Spleen (tissue), 11 donors: ENCODE results near the gene CCNI. TPM values are rescaled to one million over a fixed set of nuclear protein-coding genes. Genes with fewer than 3 reads are reported as not detected.

Experiments used
- DNase-seq: peaks from one replicate; pipeline ENCODE4 v3.0.0-alpha.2; 2020
- H3K27ac ChIP-seq, 8 donors: fragments of 200-600 bp; sonication (generic) in 7 of 8; 1 replicate in 4 of 8; 2 replicates in 4 of 8; pipeline versions ENCODE4 v1.5.0 to v1.8.0; 2016 to 2021; ENCODE audit warnings: inconsistent platforms in 4 of 8, mild to moderate bottlenecking in 4 of 8, moderate library complexity in 1 of 8
- H3K27me3 ChIP-seq, 7 donors: fragments of 200-600 bp; sonication (generic) in 6 of 7; replicated peaks in 1 of 7; 1 replicate in 4 of 7; 2 replicates in 3 of 7; pipeline versions ENCODE4 v1.5.0 to v1.8.0; 2016 to 2021; ENCODE audit warnings: inconsistent platforms in 3 of 7, mild to moderate bottlenecking in 1 of 7
- H3K36me3 ChIP-seq, 6 donors: fragments of 200-600 bp; sonication (generic) in 5 of 6; 1 replicate in 4 of 6; 2 replicates in 2 of 6; pipeline versions ENCODE4 v1.5.0 to v1.8.0; 2016 to 2021; ENCODE audit warnings: inconsistent platforms in 2 of 6
- H3K4me1 ChIP-seq, 6 donors: fragments of 200-600 bp; sonication (generic) in 5 of 6; 1 replicate in 3 of 6; 2 replicates in 3 of 6; pipeline versions ENCODE4 v1.5.0 to v1.8.0; 2016 to 2021; ENCODE audit warnings: inconsistent platforms in 3 of 6
- H3K4me3 ChIP-seq, 8 donors: fragments of 200-600 bp; sonication (generic) in 7 of 8; 1 replicate in 4 of 8; 2 replicates in 4 of 8; pipeline versions ENCODE4 v1.5.0 to v1.8.0; 2016 to 2021; ENCODE audit warnings: inconsistent platforms in 4 of 8, mild to moderate bottlenecking in 4 of 8, moderate library complexity in 2 of 8
- H3K9me3 ChIP-seq, 8 donors: fragments of 200-600 bp; sonication (generic) in 7 of 8; 1 replicate in 4 of 8; 2 replicates in 4 of 8; pipeline versions ENCODE4 v1.5.0 to v1.8.0; 2016 to 2021; ENCODE audit warnings: inconsistent platforms in 4 of 8
- POLR2A ChIP-seq, 3 donors: fragments of 450-650 bp; IDR thresholded peaks; one replicate each; pipeline ENCODE4 v1.5.1; 2017; ENCODE audit warnings: antibody characterized with exemption in 3 of 3, mild to moderate bottlenecking in 1 of 3
- POLR2AphosphoS5 ChIP-seq, 3 donors: sonication (generic); formaldehyde crosslinking; IDR thresholded peaks; one replicate each; pipeline ENCODE4 v1.5.1; 2017; ENCODE audit warnings: antibody characterized with exemption in 3 of 3
- WGBS, 5 donors: extraction: QIAGEN DNeasy Blood & Tissue Kit in 3 of 5; methylation state at CpG; one replicate each; pipeline versions ENCODE4 v1.1.5 to v1.1.7; 2013 to 2018; 5-methylcytosine and 5-hydroxymethylcytosine counted together
- intact Hi-C: fragments of 100-400 bp; cut with DNase I; formaldehyde crosslinking; loops from one replicate; pipeline ENCODE4 v1.15.0; 2023; ENCODE audit warnings: low total_unique reads
- polyA plus RNA-seq, 3 donors: library from polyadenylated mRNA; stranded (reverse); fragments of 200-250 nt; gene quantifications; one replicate each; pipeline ENCODE4 v1.2.1, GENCODE V29; 2013
- total RNA-seq, 7 donors: library from RNA; depleted of rRNA in 3 of 7; stranded (reverse); fragments of >200 nt in 3 of 7; fragmentation: NEBNext Ultra II Directional in 4 of 7; extraction: Animal tissue kit (Norgen Biotek cat#: 25700) in 4 of 7; gene quantifications; one replicate each; pipeline versions ENCODE4 v1.1.0 to v1.2.1, GENCODE V29; 2016 to 2021
- TF ChIP-seq, protein P1 (sequence below), 11 experiments: fragments of 200-600 bp in 7 of 11; fragments of 450-650 bp in 4 of 11; sonication (generic) in 4 of 11; IDR thresholded peaks in 8 of 11; conservative IDR thresholded peaks in 3 of 11; 1 replicate in 7 of 11; 2 replicates in 4 of 11; pipeline versions ENCODE4 v1.4.0 to v1.8.0; 2016 to 2021; ENCODE audit warnings: antibody characterized with exemption in 11 of 11, inconsistent platforms in 4 of 11, mild to moderate bottlenecking in 1 of 11
- donor health status: healthy with polysubstance abuse.
- donor health status: DM: no; HTN: no; CAD: no; lungs with moderate emphysema.
- donor health status: DM: no; HTN: no; CAD: no.
- donor health status: Bipolar disorder and iron deficiency.
- donor health status: healthy.
- donor health status: DM: no; HTN: no; CAD: no.
- donor health status: DM: yes; HTN: yes; CAD: no.

CCNI gene
- total and polyA plus RNA-seq, 10 donors = 88.8 to 312 (median 255) TPM

GRCh38 chr4:77113069-77113468 is 37.3 kb upstream of the CCNI start:
- H3K27me3 ChIP-seq = no peaks in the 10 kb centered on the region
- H3K27ac ChIP-seq = no peak overlapping the region
- TF ChIP-seq, protein P1, sequence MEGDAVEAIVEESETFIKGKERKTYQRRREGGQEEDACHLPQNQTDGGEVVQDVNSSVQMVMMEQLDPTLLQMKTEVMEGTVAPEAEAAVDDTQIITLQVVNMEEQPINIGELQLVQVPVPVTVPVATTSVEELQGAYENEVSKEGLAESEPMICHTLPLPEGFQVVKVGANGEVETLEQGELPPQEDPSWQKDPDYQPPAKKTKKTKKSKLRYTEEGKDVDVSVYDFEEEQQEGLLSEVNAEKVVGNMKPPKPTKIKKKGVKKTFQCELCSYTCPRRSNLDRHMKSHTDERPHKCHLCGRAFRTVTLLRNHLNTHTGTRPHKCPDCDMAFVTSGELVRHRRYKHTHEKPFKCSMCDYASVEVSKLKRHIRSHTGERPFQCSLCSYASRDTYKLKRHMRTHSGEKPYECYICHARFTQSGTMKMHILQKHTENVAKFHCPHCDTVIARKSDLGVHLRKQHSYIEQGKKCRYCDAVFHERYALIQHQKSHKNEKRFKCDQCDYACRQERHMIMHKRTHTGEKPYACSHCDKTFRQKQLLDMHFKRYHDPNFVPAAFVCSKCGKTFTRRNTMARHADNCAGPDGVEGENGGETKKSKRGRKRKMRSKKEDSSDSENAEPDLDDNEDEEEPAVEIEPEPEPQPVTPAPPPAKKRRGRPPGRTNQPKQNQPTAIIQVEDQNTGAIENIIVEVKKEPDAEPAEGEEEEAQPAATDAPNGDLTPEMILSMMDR (IDR thresholded peaks at IDR 0.05 in 8 of 11, conservative IDR thresholded peaks at IDR 0.05 in 3 of 11) = no peak
- TF ChIP-seq POLR2AphosphoS5 (IDR thresholded peaks at IDR 0.05) (no peak), POLR2A (IDR thresholded peaks at IDR 0.05) (no peak)
- no peak for DNase-seq
- H3K36me3 ChIP-seq = no peaks in the 10 kb centered on the region
- H3K4me1 ChIP-seq = no peaks in the 10 kb centered on the region
- no peaks in the 10 kb centered on the region for H3K9me3 ChIP-seq
- H3K4me3 ChIP-seq = no peak overlapping the region
- WGBS, 5 donors = 95 to 98% (median 97%) methylated on average over 16 to 29 of the region's 29 CpGs
- intact Hi-C loops = no loop called here

DNA sequence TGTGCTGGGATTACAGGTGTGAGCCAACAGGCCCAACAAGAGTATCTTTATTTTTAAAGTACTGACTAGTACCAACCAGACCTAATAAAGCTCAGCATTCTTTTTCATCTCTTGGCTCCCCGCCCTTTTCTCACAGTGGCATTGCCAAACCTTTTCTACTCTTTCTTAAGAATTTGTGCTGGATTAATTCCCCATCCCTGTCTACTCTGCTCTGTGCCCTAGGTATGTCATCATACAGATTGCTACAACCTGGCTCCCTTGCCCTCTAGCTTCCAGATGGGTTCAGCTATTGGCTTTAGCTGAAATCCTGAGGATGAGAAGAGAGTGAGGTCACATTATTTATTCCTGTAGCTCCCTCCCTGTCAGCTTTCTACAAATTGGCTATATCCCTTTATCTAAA is 34.9 kb upstream of the CCNI start:
- Histone ChIP-seq H3K4me3 (no peak overlapping the region), H3K27me3 (no peaks in the 10 kb centered on the region), H3K36me3 (no peaks in the 10 kb centered on the region), H3K4me1 (no peaks in the 10 kb centered on the region), H3K9me3 (no peaks in the 10 kb centered on the region), H3K27ac (no peak overlapping the region)
- intact Hi-C loops = no loop called here
- DNase-seq = no peak
- TF ChIP-seq, protein P1 (IDR thresholded peaks at IDR 0.05 in 8 of 11, conservative IDR thresholded peaks at IDR 0.05 in 3 of 11) = no peak
- TF ChIP-seq POLR2A (IDR thresholded peaks at IDR 0.05) = no peak
- no peak for TF ChIP-seq POLR2AphosphoS5 (IDR thresholded peaks at IDR 0.05)
- WGBS, 5 donors = 84 to 96% (median 92%) methylated on average over 1 of the region's 1 CpG

DNA sequence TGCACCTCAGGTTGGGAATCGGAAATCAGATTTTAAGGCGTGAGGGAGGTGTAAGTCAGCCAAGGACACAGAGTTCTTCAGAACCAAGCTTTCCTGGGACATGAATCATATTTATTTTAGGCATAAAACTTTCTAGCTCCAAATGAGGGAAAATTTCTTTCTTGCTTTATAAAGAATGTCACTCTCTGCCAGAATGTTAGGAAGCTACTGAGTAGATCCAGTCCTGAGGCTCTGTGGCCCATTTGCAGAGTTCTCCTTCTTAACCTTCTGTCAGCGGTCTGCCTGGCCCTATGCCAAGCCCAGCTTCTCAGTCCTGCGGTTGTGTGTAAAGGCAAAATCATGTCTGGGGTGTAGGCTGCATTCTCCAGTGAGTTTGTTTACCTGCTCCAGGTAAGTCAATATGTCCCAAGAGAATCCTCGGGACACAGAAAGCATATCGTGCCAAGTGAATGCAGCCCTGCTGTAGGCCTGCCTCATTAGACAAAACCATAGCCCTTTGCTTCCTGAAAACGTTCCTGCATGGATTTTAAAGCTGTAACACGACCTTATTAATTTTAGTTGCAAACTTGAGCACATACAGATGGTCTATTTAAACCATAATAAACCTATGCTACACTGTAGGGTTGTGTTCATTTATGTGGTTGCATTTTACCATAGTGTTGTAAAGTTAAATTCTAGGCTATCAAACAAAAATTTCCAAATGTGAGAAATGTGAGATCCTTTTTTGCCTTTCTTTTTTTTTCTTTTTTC is 29.2 kb upstream of the CCNI start:
- Histone ChIP-seq H3K9me3 (no peaks in the 10 kb centered on the region), H3K27me3 (no peaks in the 10 kb centered on the region), H3K36me3 (no peaks in the 10 kb centered on the region), H3K4me1 (peaks cover 7 to 39% (median 20%) of the 10 kb centered on the region in 6 donors), H3K4me3 (no peak overlapping the region), H3K27ac (peak overlapping the region in 5 of 8 donors; percentile 21 to 42 (median 34))
- TF ChIP-seq POLR2AphosphoS5 (IDR thresholded peaks at IDR 0.05) = peak in 1 of 3 donors; percentile 12
- TF ChIP-seq, protein P1 (IDR thresholded peaks at IDR 0.05 in 8 of 11, conservative IDR thresholded peaks at IDR 0.05 in 3 of 11) = no peak
- intact Hi-C loops = no loop called here
- WGBS, 5 donors = 42 to 54% (median 47%) methylated on average over 8 of the region's 8 CpGs
- DNase-seq = no peak

GRCh38 chr4:77104388-77104787 is 28.6 kb upstream of the CCNI start:
- peak overlapping the region in 5 of 8 donors; percentile 17 to 34 (median 21) for H3K27ac ChIP-seq
- no peaks in the 10 kb centered on the region for H3K27me3 ChIP-seq
- no peaks in the 10 kb centered on the region for H3K36me3 ChIP-seq
- no peak for DNase-seq
- peaks cover 7 to 39% (median 20%) of the 10 kb centered on the region in 6 donors for H3K4me1 ChIP-seq
- no peaks in the 10 kb centered on the region for H3K9me3 ChIP-seq
- intact Hi-C loops = no loop called here
- H3K4me3 ChIP-seq = no peak overlapping the region
- TF ChIP-seq, protein P1 (IDR thresholded peaks at IDR 0.05 in 8 of 11, conservative IDR thresholded peaks at IDR 0.05 in 3 of 11) = no peak
- no peak for TF ChIP-seq POLR2A (IDR thresholded peaks at IDR 0.05)
- no peak for TF ChIP-seq POLR2AphosphoS5 (IDR thresholded peaks at IDR 0.05)
- WGBS, 5 donors = 80 to 90% (median 86%) methylated on average over 1 of the region's 1 CpG
